ENCODE data around the gene SPO11.

SPO11 gene

GRCh38 chr20:57309544-57310115 is 20.0 kb upstream of the SPO11 start:
- DNase-seq (ENCODE audit: low spot score), result no peak

DNA sequence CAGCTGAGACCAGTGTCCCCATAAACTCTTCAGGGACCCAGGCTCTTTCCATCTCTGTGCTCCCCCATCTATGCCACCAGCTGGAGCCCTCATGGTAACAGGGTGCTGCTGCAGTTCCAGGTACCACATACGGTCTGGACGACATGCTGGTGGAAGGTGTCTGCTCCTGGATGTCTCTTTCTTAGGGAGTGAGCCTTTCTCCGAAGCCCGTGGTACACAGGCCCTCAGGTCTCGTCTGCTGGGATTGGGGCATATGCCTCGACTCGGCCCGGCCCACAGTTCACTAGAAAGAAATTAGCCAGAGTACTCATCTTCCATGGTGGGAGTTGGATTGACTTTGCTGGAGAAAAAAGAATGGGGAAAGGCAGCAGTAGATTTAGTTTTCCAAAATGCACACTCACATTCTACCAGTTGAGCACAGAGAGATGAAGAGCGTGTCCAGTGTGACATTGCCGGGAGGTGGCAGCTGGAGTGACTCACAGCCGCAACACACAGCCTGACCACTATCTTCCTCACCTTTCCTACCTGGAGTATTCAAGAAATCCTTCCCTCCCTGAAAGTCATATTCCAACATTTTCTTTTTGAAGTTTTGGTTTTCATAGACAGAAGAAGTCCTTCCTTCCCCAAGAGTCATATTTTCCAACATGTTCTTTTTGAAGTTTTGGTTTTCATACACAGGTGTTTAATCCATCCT is 18.6 kb upstream of the SPO11 start:
- no peak for DNase-seq (ENCODE audit: low spot score)

DNA sequence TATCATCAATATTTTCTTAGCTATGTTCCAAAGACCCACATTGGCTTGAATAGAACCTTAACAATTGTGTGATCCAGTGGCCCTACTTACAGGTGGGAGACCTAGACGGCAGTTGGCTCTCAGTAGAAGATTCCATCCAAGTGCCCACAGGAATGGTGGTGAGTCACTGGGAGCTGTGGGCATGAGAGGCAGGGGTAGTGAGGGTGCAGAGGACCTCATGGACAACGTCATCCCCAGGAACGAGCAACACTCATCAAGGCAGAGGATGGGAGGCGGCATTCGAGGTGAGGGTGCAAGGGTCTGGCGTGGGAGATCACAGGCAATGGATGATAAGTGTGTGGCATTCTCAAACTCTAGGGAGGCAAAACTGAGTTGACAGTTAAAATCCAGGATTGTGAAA is 17.5 kb upstream of the SPO11 start:
- DNase-seq (ENCODE audit: low spot score), result no peak

DNA sequence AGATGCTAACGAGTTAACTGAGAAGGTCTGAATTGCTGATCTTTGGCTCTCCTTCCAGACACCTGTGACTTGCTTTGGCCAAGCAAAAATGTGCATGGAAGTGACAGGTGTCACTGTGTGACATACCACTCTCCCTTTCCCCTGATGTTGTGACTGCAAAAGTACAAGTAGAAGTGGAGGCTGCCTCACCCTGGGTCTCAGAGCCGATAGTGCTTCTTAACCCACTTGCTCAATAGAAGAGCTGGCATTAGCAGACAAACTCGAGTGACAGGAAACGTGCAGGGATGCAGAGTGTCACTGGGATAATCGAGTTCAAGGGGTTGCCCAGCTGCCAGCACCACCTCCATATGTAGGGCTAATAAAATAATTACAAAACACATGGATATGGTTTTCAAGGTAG is 16.4 kb upstream of the SPO11 start:
- no peak for DNase-seq (ENCODE audit: low spot score)

- no peak for DNase-seq (ENCODE audit: low spot score)
These were observed 15.7 kb upstream of the SPO11 start for GRCh38 chr20:57313951-57314350.

DNA sequence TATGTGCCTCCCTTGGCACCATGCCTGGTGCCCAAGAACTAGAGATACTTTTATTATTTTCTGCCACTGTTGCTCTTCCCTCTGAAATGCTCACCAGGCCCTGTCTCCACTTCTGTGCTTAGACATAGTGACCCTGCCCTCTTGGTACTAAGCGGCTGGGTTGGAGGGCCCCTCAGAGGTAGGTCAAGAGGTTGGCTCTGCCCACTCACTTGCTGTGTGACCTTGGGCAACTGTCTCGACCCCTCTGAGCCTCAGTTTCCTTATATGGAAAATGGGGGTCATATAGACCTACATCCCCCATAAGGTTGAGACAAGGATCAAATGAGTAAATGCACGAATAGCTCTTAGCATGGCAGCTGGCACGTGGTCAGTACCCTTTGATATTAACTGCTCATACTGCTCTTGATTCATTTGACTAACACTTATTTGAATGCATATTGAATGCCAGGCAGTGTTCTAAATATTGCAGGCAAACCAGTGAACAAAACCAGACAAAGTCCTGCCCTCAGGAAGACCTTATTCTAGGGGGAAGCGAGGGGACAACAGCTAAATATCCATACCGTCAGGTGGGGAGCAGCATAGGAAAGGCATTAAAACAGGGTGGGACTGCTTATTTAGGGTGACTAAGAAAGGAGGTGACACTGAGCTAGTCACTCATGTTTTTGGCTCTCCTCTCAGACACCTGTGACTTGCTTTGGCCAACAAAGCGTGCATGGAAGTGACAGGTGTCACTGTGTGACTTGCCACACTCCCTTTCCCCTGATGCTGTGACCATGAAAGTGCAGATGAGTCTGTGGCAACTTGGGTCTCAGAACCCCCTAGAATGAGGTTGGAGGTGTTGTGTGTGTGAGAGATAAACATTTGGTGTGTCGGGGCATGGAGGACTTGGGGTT is 14.3 kb upstream of the SPO11 start:
- DNase-seq (ENCODE audit: low spot score), result no peak

- no peak for DNase-seq (ENCODE audit: low spot score)
These were observed 13.6 kb upstream of the SPO11 start for GRCh38 chr20:57315976-57316480.

DNA sequence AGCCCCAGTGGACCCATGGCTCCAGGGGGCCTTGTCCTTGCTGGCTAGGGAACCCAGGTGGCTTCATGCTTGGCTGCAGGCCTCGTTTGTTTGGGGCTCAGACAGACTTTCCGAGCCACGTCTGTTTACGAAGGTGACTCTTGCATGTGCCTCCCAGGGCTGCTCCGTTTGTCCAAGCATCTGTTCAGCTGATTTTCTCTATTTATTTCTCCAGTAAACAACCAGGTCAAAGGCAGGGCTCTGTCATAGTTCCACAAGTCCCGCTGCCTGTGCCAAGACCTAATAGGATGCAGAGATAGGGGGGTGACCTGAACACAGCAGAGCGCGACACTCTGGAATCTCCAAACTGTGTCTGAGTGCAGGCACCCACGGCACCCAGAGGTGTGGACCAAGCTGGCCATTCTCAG is 12.8 kb upstream of the SPO11 start:
- DNase-seq (ENCODE audit: low spot score), result no peak

- no peak for DNase-seq (ENCODE audit: low spot score)
These were observed 12.3 kb upstream of the SPO11 start for GRCh38 chr20:57317316-57317788.

GRCh38 chr20:57317789-57318371 is 11.7 kb upstream of the SPO11 start:
- no peak for DNase-seq (ENCODE audit: low spot score)

DNA sequence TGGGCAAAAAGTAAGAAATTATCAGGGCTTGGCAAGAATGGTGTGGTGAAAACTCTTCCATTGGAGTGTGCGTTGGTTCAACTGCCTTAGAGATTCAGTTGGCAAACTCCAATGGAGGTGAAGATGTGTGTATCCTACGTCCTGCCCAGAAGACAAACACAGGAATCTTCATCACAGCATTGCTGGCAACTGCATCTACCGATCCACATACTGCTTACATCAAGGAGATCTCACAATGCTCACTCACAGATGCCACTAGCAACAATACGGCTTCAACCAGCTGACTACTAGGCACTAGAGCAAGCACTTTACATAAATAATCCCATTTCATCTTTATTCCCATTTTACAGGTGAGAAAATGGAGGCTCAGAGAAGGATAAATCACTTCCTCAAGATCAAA is 10.0 kb upstream of the SPO11 start:
- no peak for DNase-seq (ENCODE audit: low spot score)

DNA sequence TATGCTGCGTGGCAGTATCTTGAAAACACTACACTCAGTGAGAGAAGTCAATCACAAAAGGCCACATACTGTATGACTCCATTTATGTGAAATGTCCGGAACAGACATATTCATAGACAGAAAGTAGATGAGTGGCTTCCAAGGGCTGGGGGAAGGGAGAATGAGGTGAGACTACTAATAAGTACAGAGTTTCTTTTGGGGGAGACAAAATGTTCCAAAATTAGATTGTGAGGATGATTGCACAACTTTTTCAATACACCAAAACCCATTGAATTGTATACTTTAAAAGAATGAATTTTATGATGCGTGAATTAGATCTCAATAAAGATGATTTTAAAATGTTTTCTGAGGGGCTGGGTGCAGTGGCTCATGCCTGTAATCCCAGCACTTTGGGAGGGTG is 9.2 kb upstream of the SPO11 start:
- DNase-seq (ENCODE audit: low spot score), result no peak

DNA sequence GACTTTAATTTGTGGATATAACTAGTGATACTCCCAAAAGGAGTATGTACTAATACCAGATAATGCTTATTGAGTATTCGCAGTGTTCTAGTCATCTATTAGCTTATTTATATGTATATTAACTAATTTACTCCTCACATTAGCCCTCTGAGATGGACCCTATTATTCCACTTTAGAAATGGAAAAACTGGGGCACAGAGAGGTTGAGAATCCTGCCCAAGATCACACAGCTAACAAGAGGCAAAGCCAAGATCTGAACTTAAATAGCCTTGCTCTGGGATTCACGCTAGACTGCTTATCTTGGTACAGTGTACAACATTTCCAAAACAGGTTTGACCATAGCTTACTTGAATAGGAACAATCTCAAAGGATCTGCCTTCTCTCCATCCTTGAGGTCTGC is 8.5 kb upstream of the SPO11 start:
- no peak for DNase-seq (ENCODE audit: low spot score)

DNA sequence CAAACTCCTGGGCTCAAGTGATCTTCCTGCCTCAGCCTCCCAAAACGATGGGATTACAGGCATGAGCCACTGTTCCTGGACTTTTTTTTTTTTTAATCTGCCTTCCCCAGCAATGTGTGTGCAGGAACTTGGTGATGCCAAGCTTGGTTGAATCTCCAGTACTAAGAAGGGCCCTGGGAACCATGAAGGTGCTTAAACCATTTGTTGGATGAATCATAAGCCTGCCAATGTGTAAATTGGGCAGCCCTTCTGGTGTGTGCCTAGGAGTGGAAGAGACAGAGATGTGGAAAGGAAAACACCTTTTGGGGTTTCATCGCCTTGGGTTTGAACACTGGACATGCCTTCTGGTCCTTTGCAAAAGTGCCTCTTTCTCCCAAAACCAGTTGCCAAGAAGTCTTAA is 7.1 kb upstream of the SPO11 start:
- no peak for DNase-seq (ENCODE audit: low spot score)

- no peak for DNase-seq (ENCODE audit: low spot score)
These were observed 6.6 kb upstream of the SPO11 start for GRCh38 chr20:57323034-57323433.

DNA sequence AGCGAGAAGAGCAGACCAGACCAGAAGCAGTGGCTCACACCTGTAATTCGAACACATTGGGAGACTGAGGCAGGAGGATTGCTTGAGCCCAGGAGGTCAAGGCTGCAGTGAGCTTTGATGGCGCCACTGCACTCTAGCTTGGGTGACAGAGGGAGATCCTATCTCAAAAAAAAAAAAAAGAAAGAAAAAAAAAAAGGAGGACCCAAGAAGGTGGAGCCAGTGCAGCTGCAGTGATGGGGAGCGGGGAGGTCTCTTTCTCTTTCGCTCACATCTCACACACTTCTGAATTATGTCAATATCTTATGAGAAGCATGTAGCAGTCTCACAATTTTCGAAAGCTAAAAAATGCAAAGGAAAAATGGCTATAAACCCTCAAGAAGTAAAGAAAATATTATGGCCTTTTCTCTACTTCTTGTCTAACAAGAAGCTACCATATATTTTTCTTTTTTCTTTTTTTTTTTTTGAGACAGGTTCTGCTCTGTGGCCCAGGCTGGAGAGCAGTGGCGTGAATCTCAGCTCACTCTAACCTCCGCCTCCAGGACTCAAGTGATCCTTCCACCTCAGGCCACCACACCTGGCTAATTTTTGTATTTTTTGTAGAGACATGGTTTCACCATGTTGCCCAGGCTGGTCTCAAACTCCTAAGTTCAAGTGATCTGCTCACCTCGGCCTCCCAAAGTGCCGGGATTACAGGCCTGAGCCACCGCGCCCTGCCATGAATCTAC is 3.8 kb upstream of the SPO11 start:
- DNase-seq (ENCODE audit: low spot score), result no peak

- peak; percentile 50 for DNase-seq (ENCODE audit: low spot score)
These were observed 2.7 kb upstream of the SPO11 start for GRCh38 chr20:57326667-57327455.

GRCh38 chr20:57327820-57328219 is 1.8 kb upstream of the SPO11 start:
- no peak for DNase-seq (ENCODE audit: low spot score)

DNA sequence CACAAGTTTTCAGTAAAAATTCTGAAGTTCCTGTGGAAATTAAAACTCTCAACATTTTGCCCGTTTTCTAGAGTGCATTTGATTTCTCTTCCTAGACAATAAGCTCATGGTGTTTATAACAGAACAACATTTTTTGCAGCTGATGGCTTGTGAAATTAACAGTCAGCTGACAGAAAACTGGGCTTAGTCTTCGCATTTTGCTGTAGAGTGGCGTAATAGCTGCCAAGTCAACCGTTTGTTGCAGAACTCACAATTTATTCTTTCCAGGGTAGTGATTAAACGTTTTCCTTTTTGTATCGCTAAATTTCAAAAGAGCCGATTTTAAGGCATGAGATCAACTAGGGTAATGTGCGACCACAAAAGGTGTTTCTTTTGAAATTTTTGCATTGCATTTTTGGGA is 1.4 kb downstream of the SPO11 start:
- DNase-seq (ENCODE audit: low spot score), result no peak
